SK-N-SH treated with all-trans-retinoic acid at 6 μM for 48 hours (cell line): ENCODE data around the gene KCNH4.
"Not testable (repeated sequence)": the region's sequence is repeated elsewhere in the genome, so short reads cannot be mapped to it uniquely, and the experiment has no call there.

Experiments used
- ATAC-seq: fragments of 200-7000 bp; cut with Tn5 transposase; 3 replicates; pipeline ENCODE4 v1.9.1; 2020; ENCODE audit warnings: mild to moderate bottlenecking, moderate library complexity
- ARNTL ChIP-seq: fragments of 450-650 bp; formaldehyde crosslinking; IDR thresholded peaks from 2 replicates; pipeline ENCODE4 v1.5.0; 2020; ENCODE audit warnings: low read depth, mild to moderate bottlenecking, moderate library complexity, borderline replicate concordance
- CSDC2 ChIP-seq: fragments of 250-450 bp; sonication (Bioruptor Pico); IDR thresholded peaks from 2 replicates; pipeline ENCODE4 v1.5.0; 2020; ENCODE audit warnings: mild to moderate bottlenecking, moderate library complexity
- CSRNP3 ChIP-seq: fragments of 250-450 bp; sonication (Bioruptor Pico); IDR thresholded peaks from 2 replicates; pipeline ENCODE4 v1.5.1; 2021; ENCODE audit warnings: mild to moderate bottlenecking, moderate library complexity
- ESRRG ChIP-seq: fragments of 250-450 bp; sonication (Bioruptor Pico); IDR thresholded peaks from 2 replicates; pipeline ENCODE4 v1.6.1; 2021; ENCODE audit warnings: mild to moderate bottlenecking
- GLIS3 ChIP-seq: fragments of 250-450 bp; sonication (Bioruptor Pico); IDR thresholded peaks from 2 replicates; pipeline ENCODE4 v1.5.0; 2020; ENCODE audit warnings: mild to moderate bottlenecking, moderate library complexity
- ISL1 ChIP-seq: fragments of 250-450 bp; sonication (Bioruptor Pico); IDR thresholded peaks from 2 replicates; pipeline ENCODE4 v2.1.2; 2022; ENCODE audit warnings: mild to moderate bottlenecking, moderate library complexity
- OSR1 ChIP-seq: fragments of 250-450 bp; sonication (Bioruptor Pico); IDR thresholded peaks from 2 replicates; pipeline ENCODE4 v1.8.0; 2022; ENCODE audit warnings: moderate library complexity, mild to moderate bottlenecking, inconsistent platforms
- PATZ1 ChIP-seq: fragments of 250-450 bp; sonication (Bioruptor Pico); IDR thresholded peaks from 2 replicates; pipeline ENCODE4 v1.8.0; 2020; ENCODE audit warnings: mild to moderate bottlenecking, moderate library complexity, borderline replicate concordance
- PPARA ChIP-seq: fragments of 250-450 bp; sonication (Bioruptor Pico); IDR thresholded peaks from 2 replicates; pipeline ENCODE4 v1.5.0; 2020; ENCODE audit warnings: mild to moderate bottlenecking, borderline replicate concordance
- RARB ChIP-seq: fragments of 250-450 bp; sonication (Bioruptor Pico); IDR thresholded peaks from 2 replicates; pipeline ENCODE4 v1.8.0; 2021; ENCODE audit warnings: mild to moderate bottlenecking, moderate library complexity
- SNAI2 ChIP-seq: fragments of 250-450 bp; sonication (Bioruptor Pico); IDR thresholded peaks from 2 replicates; pipeline ENCODE4 v1.5.0; 2020; ENCODE audit warnings: mild to moderate bottlenecking, moderate library complexity
- TCF4 ChIP-seq: fragments of 250-450 bp; sonication (Bioruptor Pico); IDR thresholded peaks from 2 replicates; pipeline ENCODE4 v1.8.0; 2021; ENCODE audit warnings: mild to moderate bottlenecking, moderate library complexity, borderline replicate concordance
- TOX ChIP-seq: fragments of 250-450 bp; sonication (Bioruptor Pico); IDR thresholded peaks from 2 replicates; pipeline ENCODE4 v1.8.0; 2021; ENCODE audit warnings: mild to moderate bottlenecking, moderate library complexity, borderline replicate concordance
- TSHZ2 ChIP-seq: fragments of 250-450 bp; sonication (Bioruptor Pico); IDR thresholded peaks from 2 replicates; pipeline ENCODE4 v1.5.0; 2020; ENCODE audit warnings: mild to moderate bottlenecking, moderate library complexity
- ZC3H10 ChIP-seq: fragments of 250-450 bp; sonication (Bioruptor Pico); IDR thresholded peaks from 2 replicates; pipeline ENCODE4 v1.5.1; 2021; ENCODE audit warnings: mild to moderate bottlenecking, moderate library complexity
- ZFP3 ChIP-seq: fragments of 250-450 bp; sonication (Bioruptor Pico); IDR thresholded peaks from 2 replicates; pipeline ENCODE4 v1.5.0; 2020; ENCODE audit warnings: mild to moderate bottlenecking, moderate library complexity
- ZFP30 ChIP-seq: fragments of 450-650 bp; formaldehyde crosslinking; IDR thresholded peaks from 2 replicates; pipeline ENCODE4 v1.5.0; 2022; ENCODE audit warnings: mild to moderate bottlenecking, moderate library complexity
- ZNF565 ChIP-seq: fragments of 450-650 bp; formaldehyde crosslinking; conservative IDR thresholded peaks from 2 replicates; pipeline ENCODE4 v1.5.0; 2020; ENCODE audit warnings: low read depth, mild to moderate bottlenecking, moderate library complexity
- ZNF70 ChIP-seq: fragments of 450-650 bp; formaldehyde crosslinking; IDR thresholded peaks from 2 replicates; pipeline ENCODE4 v1.5.0; 2020; ENCODE audit warnings: mild to moderate bottlenecking, moderate library complexity

KCNH4 gene

GRCh38 chr17:42188749-42189650 is 8.1 kb upstream of the KCNH4 start:
- TF ChIP-seq TCF4 (CRISPR knock-in tag): no peak
- no peak for TF ChIP-seq GLIS3 (CRISPR knock-in tag)
- no peak for TF ChIP-seq ZNF70 (CRISPR knock-in tag)
- TF ChIP-seq TSHZ2: no peak
- TF ChIP-seq CSDC2 (CRISPR knock-in tag): no peak
- TF ChIP-seq ZFP30: no peak
- TF ChIP-seq ISL1 (CRISPR knock-in tag): no peak
- TF ChIP-seq SNAI2 (CRISPR knock-in tag): no peak
- no peak for TF ChIP-seq ZFP3 (CRISPR knock-in tag)
- no peak for TF ChIP-seq ARNTL (CRISPR knock-in tag)
- TF ChIP-seq PPARA (CRISPR knock-in tag): no peak
- TF ChIP-seq OSR1 (CRISPR knock-in tag): no peak
- no peak for TF ChIP-seq RARB
- no peak for TF ChIP-seq ESRRG (CRISPR knock-in tag)
- TF ChIP-seq PATZ1 (CRISPR knock-in tag): no peak
- no peak for ATAC-seq

DNA sequence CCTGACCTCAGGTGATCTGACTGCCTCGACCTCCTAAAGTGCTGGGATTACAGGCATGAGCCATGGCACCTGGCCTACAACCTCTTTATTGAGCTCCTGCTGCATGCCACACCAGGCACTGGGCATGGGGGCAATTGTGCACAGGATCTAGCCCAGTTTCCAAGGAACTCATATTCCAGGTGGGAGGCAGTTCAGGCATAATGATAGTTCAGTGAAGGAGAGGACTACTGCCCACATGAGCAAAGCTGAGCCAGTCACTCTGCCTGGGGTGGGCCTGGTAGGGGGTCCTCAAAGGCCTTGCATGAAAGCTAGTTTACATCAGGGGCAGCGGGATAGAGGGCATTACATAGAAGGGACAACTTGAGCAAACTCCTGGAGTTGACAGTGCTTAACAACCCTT is 6.9 kb upstream of the KCNH4 start:
- ATAC-seq: no peak

DNA sequence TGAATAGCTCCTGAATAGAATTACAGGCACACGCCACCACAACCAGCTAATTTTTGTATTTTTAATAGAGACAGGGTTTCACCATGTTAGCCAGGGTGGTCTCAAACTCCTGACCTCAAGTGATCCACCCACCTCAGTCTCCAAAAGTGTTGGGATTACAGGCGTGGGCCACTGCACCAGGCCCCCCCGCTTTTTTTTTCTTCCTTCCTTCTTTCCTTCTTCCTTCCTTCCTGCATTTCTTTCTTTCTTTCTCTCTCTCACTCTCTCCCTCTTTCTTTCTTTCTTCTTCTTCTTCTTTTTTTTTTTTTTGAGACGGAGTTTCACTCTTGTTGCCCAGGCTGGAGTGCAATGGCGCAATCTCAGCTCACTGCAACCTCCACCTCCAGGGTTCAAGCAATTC is 5.2 kb upstream of the KCNH4 start:
- ATAC-seq: not testable (repeated sequence)

More for the DNA sequence above, 6.9 kb upstream of the KCNH4 start:
- no peak for TF ChIP-seq ESRRG (CRISPR knock-in tag)
- TF ChIP-seq SNAI2 (CRISPR knock-in tag): no peak
- TF ChIP-seq TOX (CRISPR knock-in tag): no peak
- TF ChIP-seq CSRNP3 (CRISPR knock-in tag): no peak
- TF ChIP-seq OSR1 (CRISPR knock-in tag): no peak
- no peak for TF ChIP-seq RARB
- no peak for TF ChIP-seq TSHZ2
- no peak for TF ChIP-seq PPARA (CRISPR knock-in tag)
- TF ChIP-seq TCF4 (CRISPR knock-in tag): no peak
- TF ChIP-seq GLIS3 (CRISPR knock-in tag): no peak
- TF ChIP-seq ISL1 (CRISPR knock-in tag): no peak
- TF ChIP-seq PATZ1 (CRISPR knock-in tag): no peak
- TF ChIP-seq ZC3H10 (CRISPR knock-in tag): no peak
- TF ChIP-seq ZFP30: no peak
- TF ChIP-seq ARNTL (CRISPR knock-in tag): no peak
- no peak for TF ChIP-seq ZFP3 (CRISPR knock-in tag)
- no peak for TF ChIP-seq CSDC2 (CRISPR knock-in tag)
- TF ChIP-seq ZNF565 (CRISPR knock-in tag): no peak
